ENCODE results near the gene APC. TPM values are rescaled to one million over a fixed set of nuclear protein-coding genes. Genes with fewer than 3 reads are reported as not detected.

Gene APC
- total and polyA plus RNA-seq, 2 of the 13 experiments (the other 11 are each of a cell fraction or from before 2014, with no cell fraction given) = 6.1 to 19.0 TPM

DNA sequence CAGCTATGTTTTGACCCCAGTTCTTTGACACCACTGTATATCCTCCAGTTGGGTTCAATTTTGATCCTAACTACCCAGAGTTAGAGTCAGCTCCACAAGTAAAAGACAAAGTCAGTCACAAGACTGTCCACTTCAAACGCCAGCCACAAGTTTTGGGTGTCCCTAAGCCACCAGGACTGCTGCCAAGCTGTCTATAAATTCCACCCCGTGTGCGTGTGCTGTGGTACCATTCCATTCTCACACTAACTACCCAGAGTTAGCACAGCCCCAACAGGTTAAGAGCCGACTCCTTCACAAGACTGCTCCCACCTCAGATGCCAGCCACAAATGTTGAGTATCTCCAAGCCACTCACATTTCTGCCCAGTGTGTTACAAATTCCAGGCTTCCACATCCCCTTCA lies 56.7 kb downstream of the APC start (continued):
- TF ChIP-seq, protein P1, sequence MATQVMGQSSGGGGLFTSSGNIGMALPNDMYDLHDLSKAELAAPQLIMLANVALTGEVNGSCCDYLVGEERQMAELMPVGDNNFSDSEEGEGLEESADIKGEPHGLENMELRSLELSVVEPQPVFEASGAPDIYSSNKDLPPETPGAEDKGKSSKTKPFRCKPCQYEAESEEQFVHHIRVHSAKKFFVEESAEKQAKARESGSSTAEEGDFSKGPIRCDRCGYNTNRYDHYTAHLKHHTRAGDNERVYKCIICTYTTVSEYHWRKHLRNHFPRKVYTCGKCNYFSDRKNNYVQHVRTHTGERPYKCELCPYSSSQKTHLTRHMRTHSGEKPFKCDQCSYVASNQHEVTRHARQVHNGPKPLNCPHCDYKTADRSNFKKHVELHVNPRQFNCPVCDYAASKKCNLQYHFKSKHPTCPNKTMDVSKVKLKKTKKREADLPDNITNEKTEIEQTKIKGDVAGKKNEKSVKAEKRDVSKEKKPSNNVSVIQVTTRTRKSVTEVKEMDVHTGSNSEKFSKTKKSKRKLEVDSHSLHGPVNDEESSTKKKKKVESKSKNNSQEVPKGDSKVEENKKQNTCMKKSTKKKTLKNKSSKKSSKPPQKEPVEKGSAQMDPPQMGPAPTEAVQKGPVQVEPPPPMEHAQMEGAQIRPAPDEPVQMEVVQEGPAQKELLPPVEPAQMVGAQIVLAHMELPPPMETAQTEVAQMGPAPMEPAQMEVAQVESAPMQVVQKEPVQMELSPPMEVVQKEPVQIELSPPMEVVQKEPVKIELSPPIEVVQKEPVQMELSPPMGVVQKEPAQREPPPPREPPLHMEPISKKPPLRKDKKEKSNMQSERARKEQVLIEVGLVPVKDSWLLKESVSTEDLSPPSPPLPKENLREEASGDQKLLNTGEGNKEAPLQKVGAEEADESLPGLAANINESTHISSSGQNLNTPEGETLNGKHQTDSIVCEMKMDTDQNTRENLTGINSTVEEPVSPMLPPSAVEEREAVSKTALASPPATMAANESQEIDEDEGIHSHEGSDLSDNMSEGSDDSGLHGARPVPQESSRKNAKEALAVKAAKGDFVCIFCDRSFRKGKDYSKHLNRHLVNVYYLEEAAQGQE (IDR thresholded peaks at IDR 0.05; ENCODE audit: borderline replicate concordance in 1 of 2, low read depth in 1 of 2, low read length in 2 of 2) = no peak
- TF ChIP-seq ZNF776 (CRISPR knock-in tag; IDR thresholded peaks at IDR 0.05) (no peak), NFE2L2 (IDR thresholded peaks at IDR 0.05; ENCODE audit: low read length) (no peak), SRY (CRISPR knock-in tag; IDR thresholded peaks at IDR 0.05) (no peak), ZNF30 (CRISPR knock-in tag; IDR thresholded peaks at IDR 0.05) (no peak), SRF (IDR thresholded peaks at IDR 0.05; ENCODE audit: low read depth, low read length) (no peak), HIVEP1 (CRISPR knock-in tag; IDR thresholded peaks at IDR 0.05) (no peak)
- TF ChIP-seq, protein P2, sequence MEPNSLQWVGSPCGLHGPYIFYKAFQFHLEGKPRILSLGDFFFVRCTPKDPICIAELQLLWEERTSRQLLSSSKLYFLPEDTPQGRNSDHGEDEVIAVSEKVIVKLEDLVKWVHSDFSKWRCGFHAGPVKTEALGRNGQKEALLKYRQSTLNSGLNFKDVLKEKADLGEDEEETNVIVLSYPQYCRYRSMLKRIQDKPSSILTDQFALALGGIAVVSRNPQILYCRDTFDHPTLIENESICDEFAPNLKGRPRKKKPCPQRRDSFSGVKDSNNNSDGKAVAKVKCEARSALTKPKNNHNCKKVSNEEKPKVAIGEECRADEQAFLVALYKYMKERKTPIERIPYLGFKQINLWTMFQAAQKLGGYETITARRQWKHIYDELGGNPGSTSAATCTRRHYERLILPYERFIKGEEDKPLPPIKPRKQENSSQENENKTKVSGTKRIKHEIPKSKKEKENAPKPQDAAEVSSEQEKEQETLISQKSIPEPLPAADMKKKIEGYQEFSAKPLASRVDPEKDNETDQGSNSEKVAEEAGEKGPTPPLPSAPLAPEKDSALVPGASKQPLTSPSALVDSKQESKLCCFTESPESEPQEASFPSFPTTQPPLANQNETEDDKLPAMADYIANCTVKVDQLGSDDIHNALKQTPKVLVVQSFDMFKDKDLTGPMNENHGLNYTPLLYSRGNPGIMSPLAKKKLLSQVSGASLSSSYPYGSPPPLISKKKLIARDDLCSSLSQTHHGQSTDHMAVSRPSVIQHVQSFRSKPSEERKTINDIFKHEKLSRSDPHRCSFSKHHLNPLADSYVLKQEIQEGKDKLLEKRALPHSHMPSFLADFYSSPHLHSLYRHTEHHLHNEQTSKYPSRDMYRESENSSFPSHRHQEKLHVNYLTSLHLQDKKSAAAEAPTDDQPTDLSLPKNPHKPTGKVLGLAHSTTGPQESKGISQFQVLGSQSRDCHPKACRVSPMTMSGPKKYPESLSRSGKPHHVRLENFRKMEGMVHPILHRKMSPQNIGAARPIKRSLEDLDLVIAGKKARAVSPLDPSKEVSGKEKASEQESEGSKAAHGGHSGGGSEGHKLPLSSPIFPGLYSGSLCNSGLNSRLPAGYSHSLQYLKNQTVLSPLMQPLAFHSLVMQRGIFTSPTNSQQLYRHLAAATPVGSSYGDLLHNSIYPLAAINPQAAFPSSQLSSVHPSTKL (CRISPR knock-in tag; IDR thresholded peaks at IDR 0.05) = no peak
